GM19372 (cell line): ENCODE results near the gene NACC2.
"Not testable (repeated sequence)": the region's sequence is repeated elsewhere in the genome, so short reads cannot be mapped to it uniquely, and the experiment has no call there.

Source experiments
- ATAC-seq: cut with Tn5 transposase; IDR thresholded peaks from one replicate; pipeline ENCODE4 v1.9.1; 2021; ENCODE audit warnings: mild to moderate bottlenecking, low read depth, moderate library complexity; ENCODE audit not compliant: unreplicated experiment

Gene NACC2

DNA sequence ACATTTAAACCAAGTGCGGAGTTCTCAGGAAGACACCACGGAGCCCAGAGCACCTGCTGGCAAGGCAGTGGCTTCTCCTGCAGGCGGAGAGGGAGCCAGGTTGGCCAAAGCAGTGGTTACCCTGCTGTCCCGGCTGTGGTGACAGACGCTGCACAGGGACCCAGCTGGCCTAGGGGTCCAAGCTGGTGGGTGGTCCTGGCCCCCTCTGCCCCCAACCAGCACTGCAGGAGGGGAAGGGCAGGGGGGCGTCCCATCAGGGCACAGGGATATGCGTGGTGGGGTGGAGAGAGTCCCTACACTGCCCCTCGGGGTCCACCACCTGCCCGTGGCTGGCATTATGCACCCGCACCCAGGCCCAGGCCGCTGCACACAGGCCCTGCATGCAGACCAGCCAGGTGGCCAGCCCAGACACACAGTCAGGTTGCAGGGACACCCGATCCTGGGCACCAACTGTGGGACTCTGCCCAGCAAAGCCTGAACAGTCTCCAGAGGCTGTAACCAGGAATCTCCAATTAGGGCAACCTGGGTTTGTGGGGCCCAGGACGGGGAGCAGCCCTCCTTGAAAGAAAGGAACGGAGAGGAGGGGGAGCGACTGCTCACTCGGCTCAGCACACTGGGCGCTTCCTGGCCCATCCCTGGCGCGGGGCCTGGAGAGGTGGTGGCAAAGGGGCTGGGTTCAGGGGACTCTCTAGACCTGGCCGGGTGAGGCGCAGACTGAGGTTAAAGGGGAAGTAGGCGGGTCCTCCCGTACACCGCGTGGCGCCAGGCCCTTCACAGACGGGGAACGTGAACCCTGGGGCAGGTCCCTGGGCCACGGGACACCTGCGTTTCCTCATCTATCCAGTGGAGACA is 46.3 kb downstream of the NACC2 start:
- no peak for ATAC-seq

DNA sequence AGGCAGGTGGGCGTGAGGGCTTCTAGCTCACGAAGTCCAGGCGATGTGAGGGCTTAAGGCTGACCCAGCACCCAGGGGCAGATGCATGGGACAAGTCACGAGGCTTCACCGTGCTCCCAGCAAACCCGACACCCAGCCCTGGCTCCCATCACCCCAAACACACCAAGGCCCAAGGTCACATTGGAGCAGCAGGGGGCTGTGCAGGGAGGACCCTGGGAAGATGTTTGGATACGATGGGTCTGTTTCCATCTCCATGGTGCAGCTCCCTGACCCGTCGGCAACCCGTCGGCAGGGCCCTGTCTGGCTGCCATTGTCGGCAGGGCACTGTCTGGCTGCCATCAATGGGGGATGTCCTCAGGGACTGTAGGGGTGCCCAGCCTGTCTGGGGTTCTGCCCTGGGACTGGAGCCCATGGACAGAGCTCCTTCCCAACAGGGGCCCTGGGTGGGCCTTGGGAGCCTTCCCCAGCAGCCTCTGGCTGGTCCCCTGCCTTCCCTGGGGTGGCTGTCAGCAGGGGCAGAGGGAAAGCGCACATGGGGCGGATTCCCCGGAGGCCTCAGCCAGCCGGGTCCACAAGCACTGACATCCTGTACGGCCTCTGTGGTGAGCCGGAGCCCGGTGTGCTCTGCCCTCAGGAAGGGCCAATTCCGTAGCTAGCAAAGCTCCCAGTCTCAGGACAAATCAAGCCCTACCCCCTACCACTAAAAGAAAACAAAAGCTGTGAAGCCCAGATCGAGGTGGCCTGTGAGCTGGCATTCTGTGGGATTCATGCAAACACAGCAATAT is 47.1 kb downstream of the NACC2 start:
- no peak for ATAC-seq

DNA sequence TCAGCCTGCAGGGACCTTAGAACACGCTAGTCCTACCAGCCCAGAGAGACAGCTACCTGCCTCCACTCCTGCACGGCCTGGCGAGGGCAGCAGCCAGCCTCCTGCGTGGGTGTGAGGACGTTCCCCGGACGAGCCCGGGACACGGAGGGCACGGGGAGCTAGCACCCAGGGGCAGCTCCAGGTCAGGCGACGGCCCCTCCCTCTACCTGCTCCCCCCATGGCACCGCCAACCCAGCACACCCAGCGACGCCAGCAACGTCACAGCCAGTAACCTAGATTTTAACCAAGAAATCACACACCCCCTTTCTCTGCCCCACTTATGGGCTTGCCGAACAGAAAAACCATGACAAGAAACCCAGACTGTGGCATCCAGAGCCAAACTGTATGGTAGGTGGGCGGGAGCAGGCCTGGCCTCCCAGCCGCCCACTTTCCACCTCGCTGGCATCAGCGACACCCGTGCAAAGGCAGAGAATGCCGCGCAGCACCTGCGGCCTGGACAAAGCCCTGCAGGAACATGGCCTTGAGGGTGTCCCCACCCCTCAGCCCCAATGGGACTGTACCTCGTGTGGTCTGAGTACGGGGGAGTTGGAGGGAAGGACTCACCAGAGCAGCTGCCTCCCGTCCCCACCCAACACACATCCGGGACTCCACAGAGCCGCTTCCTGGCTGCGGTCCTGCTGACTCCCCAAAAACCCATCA is 47.9 kb downstream of the NACC2 start:
- no peak for ATAC-seq

DNA sequence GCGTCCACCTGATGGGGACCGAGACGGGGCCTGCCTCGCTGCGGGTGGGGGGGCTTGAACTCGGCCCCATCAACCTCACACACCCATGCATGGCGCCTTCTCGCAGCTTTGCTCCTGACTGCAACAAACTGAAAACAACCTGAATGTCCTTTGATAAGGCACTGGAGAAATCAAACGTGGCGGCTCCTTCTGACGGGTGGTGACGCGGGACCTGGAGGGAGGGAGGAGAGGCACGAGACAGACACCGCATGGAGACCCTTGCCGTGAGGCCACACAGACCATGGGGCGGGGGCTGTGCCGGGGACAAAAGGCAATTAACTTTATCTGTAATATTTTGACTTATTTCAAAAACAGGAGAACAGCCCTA is 48.6 kb downstream of the NACC2 start:
- ATAC-seq = no peak

DNA sequence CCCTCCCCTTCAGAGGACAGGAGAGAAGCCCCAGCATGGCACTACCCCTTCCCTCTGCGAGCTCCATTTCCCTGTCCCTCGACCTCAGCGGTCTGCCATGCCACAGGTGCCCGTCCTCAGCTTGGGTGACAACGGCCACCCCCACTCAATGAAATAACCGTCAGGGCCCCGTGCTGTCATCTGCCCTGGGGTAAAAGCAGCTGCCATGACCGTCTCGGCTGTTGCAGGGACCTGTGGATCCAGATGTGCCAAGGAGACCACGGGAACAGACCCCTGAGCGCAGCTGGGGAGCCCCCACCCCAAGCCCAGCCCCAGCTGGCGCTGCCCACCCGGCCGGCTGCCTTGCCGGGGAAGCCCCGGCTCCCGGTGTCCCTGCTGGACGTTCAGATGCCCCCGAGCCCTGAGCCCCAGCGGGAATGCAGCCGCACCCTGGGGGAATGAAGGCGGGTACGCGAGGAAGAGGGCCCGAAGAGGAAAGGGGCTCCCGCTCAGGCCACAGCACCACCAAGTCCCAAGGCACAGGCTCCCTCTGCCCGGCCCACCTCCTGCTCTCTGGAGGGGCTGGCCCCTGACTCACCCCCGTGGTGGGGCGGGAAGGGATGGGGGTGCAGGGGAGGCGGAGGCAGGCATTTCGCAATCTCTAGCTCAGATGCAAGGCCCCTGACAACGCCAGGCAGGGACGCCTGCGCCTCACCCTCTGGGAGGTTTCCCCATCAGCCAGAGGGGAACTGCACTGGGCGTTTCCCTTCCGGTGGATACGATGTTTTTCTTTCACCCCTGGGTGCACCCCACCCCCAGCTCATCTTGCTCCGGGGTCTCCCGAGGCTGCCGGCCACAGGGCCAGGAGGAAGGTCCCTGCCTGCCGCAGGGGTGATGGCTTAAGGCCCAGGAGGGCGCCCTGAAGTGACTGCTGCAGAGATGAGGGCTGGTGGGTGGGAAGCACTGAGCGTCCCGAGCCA is 49.2 kb downstream of the NACC2 start:
- ATAC-seq = no peak

DNA sequence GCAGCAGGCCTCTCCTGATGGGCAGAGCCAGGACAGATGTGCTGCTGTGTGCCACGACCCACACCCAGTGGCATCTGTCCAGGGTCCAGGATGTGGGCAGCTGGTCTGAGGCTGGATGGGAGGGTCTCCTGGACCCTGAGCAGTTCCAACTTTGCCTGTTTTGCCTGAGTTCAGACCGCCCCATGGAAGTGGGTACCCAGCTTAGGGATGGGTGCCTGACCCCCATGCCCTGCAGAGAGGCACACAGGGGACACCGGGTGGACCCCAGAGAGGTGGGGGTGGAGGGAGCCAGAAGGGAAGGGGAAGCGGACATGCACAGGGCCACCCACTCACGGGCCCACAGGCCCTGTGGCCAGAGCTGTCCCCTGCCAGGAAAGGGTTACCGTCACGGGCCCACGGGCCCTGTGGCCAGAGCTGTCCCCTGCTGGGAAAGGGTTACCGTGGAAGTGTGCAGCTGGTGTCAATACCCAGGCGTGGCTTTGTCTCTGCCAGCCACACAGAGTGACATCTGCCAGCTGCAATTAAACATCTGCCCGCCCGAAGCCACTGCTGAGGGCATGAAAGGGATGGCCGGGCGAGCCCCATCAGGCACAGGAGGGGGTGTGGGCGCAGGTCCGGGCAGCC is 50.0 kb downstream of the NACC2 start:
- ATAC-seq = no peak

DNA sequence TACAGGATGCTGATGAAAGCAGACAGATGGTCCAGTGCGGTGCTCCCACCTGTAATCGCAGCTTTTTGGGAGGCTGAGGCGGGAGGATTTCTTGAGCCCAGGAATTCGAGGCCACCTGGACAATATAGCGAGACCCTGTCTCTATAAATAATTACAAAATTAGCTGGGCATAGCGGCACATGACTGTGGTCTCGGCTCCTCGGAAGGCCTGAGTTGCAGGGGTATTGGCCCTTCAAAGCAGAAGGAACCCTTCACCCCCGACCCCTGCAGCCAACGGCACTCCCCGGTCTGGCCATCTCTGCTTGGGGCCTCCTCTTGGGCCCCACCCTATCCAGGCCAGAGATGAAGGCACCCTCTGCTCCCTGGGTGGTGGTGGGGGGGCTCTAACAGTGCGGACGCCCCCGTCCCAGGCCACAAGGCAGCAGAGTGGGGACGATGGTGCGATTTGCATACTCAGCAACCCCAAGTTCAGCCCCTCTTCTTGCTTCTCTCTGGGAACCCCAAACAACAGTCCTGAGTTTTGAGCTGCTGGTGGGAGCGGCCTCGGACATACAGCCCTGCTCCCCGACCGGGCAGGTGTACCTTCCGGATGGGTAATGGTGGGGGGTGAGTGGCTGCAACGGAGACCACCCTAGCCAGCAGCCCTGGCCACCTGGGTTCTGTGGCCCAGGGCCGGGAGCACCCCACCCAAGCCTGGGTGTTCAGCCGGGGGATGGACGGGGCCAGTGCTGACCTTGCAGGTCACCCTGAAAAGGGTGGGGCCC is 50.7 kb downstream of the NACC2 start:
- no peak for ATAC-seq

DNA sequence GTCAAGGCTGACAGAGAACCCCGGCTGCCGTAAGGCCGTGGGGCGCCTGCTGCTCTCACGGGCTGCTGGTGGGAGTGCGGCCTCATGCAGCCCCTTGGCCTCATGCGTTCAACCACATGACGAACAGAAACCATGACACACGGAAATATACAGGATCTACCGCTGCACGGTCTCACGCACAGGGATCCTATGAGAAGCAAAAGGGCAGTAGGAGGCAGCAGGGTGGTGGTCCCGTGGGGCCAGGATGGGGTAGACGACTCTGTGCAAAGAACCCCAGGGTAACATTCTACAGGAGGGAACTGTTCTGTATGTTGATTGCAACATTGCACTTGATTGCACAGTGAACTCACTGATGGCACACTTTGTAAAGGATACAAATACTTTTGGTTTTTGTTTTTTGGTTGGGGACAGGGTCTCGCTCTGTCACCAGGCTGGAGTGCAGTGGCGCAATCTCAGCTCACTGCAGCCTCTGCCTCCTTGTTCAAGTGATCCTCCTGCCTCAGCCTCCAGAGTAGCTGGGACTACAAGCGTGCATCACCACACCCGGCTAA is 51.6 kb downstream of the NACC2 start:
- ATAC-seq = no peak

DNA sequence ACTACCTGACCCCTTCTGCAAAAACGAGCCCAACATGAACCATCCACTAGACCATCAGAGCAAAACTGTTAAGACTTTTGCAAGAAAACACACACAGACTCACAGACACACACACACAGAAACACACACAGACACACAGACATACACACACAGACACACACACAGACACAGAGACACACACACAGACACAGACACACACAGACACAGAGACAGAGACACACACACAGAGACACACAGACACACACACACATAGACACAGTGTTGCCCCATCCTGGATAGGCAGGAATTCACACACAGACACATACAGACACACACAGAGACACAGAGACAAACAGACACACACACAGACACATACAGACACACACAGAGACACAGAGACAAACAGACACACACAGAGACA is 52.5 kb downstream of the NACC2 start:
- ATAC-seq = no peak

DNA sequence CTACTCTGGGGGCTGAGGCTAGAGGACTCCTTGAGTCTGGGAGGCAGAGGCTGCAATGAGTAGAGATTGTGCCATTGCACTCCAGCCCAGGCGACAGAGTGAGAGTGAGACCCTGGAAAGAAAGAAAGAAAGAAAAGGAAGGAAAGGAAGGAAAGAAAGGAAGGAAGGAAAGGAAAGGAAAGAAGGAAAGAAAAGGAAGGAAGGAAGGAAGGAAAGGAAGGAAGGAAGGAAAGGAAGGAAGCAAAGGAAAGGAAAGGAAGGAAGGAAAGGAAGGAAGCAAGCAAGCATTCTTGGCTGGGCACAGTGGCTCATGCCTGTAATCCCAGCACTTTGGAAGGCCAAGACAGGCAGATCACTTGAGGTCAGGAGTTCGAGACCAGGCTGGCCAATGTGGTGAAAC is 54.2 kb downstream of the NACC2 start:
- ATAC-seq = not testable (repeated sequence)

DNA sequence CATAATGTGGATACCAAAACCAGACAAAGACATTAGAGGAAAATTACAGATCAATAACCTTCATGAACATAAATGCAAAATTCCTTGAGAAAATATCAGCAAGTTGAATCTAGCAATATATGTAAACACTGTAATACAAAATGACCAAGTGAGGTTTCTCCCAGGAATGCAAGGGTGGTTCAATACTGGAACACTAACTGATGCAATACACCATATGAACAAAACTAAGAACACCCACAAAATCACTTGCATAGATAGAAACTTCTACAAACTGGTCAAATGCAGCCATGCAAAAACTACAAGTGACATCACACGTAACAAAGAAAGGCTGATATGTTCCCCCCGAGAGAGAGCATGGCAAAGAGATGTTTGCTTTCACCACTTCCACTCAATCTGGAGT is 55.6 kb downstream of the NACC2 start:
- no peak for ATAC-seq

DNA sequence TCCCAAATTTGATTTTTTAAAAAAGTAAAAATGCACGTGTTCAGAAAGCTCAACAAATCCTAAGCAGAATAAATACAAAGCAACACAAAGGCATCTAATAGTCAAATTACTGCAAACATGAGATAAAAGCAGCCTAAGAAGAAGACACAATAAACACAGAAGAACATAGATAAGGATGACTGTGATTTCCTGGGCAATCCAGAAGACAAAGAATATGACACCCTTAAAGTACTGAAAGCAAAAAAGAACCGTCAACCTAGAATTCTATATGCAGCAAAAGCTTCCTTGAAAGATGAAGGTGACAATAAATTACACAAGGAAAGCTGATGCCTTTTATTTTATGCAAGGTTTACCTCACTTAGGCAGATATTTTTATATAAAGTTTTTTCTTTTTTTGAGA is 58.2 kb downstream of the NACC2 start:
- no peak for ATAC-seq

DNA sequence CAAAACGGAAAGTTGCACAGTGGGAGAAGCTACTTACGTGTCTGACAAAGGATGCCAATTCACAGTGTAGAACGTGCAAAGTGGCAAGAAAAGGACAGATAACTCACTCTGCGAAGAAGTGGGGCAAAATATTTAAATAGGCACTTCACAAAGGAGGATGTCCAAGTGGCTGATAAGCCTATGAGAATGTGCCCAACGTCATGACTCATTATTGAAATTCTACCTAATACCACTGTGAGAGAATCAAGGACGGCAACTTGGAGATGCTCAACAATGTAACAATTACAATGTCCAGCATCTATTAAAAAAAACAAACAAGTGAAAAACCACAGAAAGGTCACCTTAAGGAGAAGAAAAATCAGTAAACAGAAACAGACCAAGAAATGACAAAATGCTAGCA is 59.0 kb downstream of the NACC2 start:
- ATAC-seq = no peak

DNA sequence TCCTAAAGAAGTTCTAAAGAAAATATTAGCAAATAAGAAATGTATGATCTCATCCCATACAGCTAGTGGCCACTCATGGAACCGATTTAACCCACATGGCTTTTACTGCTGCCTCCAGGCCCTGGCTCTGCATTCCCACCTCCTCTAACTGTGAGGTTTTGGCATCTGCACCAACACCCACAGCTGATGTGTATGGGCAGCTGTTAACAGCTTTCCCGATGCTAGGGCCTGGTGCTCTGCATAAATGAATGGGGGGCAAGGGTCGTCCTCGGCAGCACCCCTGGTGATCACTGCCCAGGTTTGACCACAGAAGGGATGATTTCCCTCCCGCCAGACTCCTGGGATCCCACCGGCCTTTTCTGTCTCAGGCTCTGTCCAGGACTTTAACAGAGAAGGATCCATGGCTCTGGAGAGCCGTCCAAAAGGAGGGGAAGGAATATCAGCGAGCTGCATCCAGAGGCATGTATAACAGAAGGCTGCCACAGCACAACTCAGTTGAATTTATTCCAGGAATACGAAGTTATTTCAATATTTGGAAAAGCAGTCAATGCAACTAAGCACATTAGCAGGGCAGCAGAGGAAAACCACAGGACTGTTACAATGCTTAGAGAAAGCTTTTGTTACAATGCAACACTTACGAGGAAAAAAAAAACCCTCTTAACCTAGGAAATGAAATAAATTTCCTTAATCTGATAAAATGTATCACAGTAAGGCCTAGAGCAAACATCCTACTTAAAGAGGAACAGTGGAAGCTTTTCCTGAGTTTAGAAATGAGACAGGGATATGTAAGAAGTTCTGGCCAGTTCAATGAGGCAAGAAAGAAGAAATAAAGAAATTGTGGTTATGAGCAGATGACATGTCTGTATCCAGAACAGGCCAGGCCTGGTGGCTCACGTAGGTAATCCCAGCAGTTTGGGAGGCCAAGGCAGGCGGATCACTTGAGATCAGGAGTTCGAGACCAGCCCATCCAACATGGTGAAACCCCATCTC is 63.1 kb downstream of the NACC2 start:
- no peak for ATAC-seq

DNA sequence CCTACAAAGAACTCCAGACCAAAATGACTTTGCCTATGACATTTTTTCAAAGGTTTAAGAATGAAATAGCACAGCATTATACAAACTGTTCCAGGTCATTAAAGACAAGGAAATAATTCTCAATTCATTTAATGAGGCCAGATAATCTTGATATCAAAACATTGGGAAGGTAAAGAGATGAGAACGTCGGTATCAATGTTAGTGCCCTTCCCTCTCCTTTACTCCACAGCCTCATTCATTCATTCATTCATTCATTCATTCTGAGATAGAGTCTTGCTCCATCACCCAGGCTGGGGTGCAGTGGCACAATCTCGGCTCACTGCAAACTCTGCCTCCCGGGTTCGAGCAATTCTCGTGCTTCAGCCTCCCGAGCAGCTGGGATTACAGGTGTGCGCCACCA is 64.0 kb downstream of the NACC2 start:
- no peak for ATAC-seq

DNA sequence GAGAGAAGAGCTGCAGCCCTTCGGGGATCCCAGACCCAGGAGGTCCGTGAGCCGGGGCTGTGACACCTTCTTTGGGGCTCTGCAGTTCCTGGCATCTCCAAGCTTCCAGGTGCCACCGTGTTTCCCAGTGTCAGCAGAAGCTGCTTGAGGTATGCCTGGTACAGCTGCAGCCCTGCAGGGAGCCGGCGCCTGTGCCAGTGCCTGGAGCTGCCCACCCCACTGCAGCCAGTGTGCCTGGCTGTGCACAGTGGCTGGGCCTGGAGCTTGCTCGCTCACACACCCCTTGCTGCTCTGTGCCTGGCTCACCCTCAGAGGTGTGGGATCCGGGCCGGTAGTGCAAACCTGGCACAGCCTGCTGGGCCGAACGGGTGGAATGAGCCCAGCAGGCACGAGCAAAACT is 65.5 kb downstream of the NACC2 start:
- no peak for ATAC-seq

DNA sequence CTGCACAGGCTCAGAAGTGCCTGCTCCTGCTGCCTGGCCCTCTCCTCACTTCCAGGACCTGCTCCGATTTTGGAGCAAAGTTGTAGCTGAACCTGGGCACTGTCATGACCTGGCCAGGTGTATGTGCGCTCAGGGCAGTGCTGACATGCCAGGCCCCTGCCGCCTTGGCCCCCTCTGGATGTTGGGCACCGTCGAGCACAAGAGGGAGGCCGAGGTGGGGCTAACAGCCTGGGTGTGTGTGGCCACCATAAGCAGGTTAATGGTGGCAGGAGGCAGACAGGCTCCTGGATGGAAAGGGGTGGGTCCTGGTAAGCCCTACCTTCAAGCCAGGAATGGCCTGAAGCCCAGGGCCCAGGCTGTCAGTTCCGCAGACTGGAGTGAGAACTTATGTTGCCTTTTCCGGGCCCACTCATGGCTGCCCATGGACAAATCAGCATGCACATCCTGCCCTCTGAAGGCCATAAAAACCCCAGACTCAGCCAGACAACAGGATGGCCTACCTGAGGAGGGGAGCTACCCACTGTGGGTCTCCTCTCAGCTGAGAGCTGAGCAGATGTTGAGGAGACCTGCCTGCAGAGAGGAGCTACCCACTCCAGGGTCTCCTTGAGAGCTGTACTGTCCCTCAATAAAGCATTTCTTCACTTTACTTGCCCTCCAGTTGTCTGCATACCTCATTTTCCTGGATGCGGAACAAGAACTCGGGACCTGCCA is 66.2 kb downstream of the NACC2 start:
- ATAC-seq = no peak
